GM10248 (cell line): Measurements from ENCODE around the gene SYNJ1.
A peak's percentile ranks its signal among the peaks of the same experiment; 100 is the strongest.
"Not testable (repeated sequence)": the region's sequence is repeated elsewhere in the genome, so short reads cannot be mapped to it uniquely, and the experiment has no call there.

Experiments
- CTCF ChIA-PET: fragments of 300-600 bp; sonication (Branson Sonifier 250); formaldehyde crosslinking; extraction: SDS; loops from one replicate; lab custom pipeline; 2021; ENCODE audit warnings: antibody characterized with exemption; lab: Yijun Ruan, JAX
- POLR2A ChIA-PET: fragments of 350-650 bp; sonication (Branson Sonifier 250); formaldehyde crosslinking; extraction: SDS; loops from one replicate; lab custom pipeline; 2020; ENCODE audit warnings: antibody characterized with exemption; lab: Yijun Ruan, JAX
- DNase-seq: peaks from one replicate; pipeline ENCODE4 v3.0.0; 2012; ENCODE audit errors: extremely low spot score
- TF ChIP-seq, protein P1 (sequence below): IDR thresholded peaks from 2 replicates; pipeline ENCODE4 v1.5.1; 2012; ENCODE audit warnings: mild to moderate bottlenecking, low read depth; ENCODE audit errors: extremely low read depth, missing control alignments, control extremely low read depth

Gene SYNJ1

GRCh38 chr21:32687643-32688345 is 40.0 kb downstream of the SYNJ1 start:
- ChIA-PET POLR2A (no interaction called here), CTCF (interaction anchor here (1.0 to 1.3 kb wide), 2 partner anchors 14 to 440 kb away, joined by 3 read pairs; no protein-coding TSS in a partner anchor)
- TF ChIP-seq, protein P1, sequence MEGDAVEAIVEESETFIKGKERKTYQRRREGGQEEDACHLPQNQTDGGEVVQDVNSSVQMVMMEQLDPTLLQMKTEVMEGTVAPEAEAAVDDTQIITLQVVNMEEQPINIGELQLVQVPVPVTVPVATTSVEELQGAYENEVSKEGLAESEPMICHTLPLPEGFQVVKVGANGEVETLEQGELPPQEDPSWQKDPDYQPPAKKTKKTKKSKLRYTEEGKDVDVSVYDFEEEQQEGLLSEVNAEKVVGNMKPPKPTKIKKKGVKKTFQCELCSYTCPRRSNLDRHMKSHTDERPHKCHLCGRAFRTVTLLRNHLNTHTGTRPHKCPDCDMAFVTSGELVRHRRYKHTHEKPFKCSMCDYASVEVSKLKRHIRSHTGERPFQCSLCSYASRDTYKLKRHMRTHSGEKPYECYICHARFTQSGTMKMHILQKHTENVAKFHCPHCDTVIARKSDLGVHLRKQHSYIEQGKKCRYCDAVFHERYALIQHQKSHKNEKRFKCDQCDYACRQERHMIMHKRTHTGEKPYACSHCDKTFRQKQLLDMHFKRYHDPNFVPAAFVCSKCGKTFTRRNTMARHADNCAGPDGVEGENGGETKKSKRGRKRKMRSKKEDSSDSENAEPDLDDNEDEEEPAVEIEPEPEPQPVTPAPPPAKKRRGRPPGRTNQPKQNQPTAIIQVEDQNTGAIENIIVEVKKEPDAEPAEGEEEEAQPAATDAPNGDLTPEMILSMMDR, result peak; percentile 23
- DNase-seq, result no peak

GRCh38 chr21:32682696-32683474 is 44.9 kb downstream of the SYNJ1 start:
- CTCF ChIA-PET, result interaction anchor here (0.8 to 1.6 kb wide), 3 partner anchors 26 to 144 kb away, joined by 3 to 5 read pairs (median 4); no protein-coding TSS in a partner anchor
- POLR2A ChIA-PET, result no interaction called here
- TF ChIP-seq, protein P1, result no peak
- no peak for DNase-seq

- CTCF ChIA-PET, result interaction anchor here (0.9 to 1.0 kb wide), 2 partner anchors 10 to 34 kb away, joined by 3 read pairs; no protein-coding TSS in a partner anchor
- TF ChIP-seq, protein P1, result no peak
- no peak for DNase-seq
- POLR2A ChIA-PET, result no interaction called here
Measured at GRCh38 chr21:32674731-32675130, 53.1 kb downstream of the SYNJ1 start.

DNA sequence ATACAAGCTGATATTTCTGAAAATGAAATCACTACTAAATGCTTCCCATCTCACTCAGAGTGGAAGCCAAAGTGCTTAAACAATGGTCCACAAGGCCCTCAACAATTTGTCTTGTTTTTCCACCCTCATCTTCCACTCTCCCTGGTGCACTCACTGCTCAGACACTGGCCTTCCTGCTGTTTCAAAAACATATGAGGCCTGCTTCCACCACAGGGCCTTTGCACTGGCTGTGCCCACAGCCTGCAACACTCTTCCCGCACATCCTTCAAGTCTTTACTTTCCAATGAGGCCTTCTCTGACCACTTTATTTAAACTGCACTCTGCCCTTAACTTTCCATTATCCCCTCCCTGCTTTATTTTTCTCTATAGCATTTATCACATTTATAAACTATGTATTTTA is 53.8 kb downstream of the SYNJ1 start:
- TF ChIP-seq, protein P1, result no peak
- POLR2A ChIA-PET, result no interaction called here
- DNase-seq, result no peak
- CTCF ChIA-PET, result interaction anchor here (0.9 to 1.0 kb wide), 2 partner anchors 9 to 33 kb away, joined by 3 read pairs; no protein-coding TSS in a partner anchor

GRCh38 chr21:32666258-32666657 is 61.6 kb downstream of the SYNJ1 start:
- DNase-seq, result no peak
- ChIA-PET CTCF (no interaction called here), POLR2A (no interaction called here)
- TF ChIP-seq, protein P1, result no peak

- CTCF ChIA-PET, result interaction anchor here (1.0 to 1.9 kb wide), 2 partner anchors 11 kb away, joined by 3 to 5 read pairs; no protein-coding TSS in a partner anchor
- DNase-seq, POLR2A ChIA-PET: not testable (repeated sequence)
Measured at GRCh38 chr21:32664095-32664494, 63.7 kb downstream of the SYNJ1 start.

GRCh38 chr21:32661981-32662380 is 65.8 kb downstream of the SYNJ1 start:
- POLR2A ChIA-PET, DNase-seq, CTCF ChIA-PET: not testable (repeated sequence)

- DNase-seq, CTCF ChIA-PET: not testable (repeated sequence)
Measured at GRCh38 chr21:32661026-32661782, 66.6 kb downstream of the SYNJ1 start.

More at GRCh38 chr21:32661026-32661782, 66.6 kb downstream of the SYNJ1 start:
- POLR2A ChIA-PET, result not testable (repeated sequence)
